HepG2 (cell line): Measurements from ENCODE around the gene FAM131C. TPM values are rescaled to one million over a fixed set of nuclear protein-coding genes. Genes with fewer than 3 reads are reported as not detected.
A peak's percentile ranks its signal among the peaks of the same experiment; 100 is the strongest.

Source experiments
- ATF1 ChIP-seq: IDR thresholded peaks from 2 replicates; pipeline ENCODE4 v1.6.1; 2016; ENCODE audit warnings: mild to moderate bottlenecking, control low read depth
- DMTF1 ChIP-seq: sonication (generic); formaldehyde crosslinking; IDR thresholded peaks from 2 replicates; pipeline ENCODE4 v1.4.0; 2020; ENCODE audit warnings: mild to moderate bottlenecking, missing genetic modification reagents
- FOXM1 ChIP-seq: sonication (generic); formaldehyde crosslinking; IDR thresholded peaks from 2 replicates; pipeline ENCODE4 v1.5.0; 2020; ENCODE audit warnings: missing genetic modification reagents
- GATAD2A ChIP-seq: IDR thresholded peaks from 2 replicates; pipeline ENCODE4 v1.6.1; 2016
- GMEB2 ChIP-seq: IDR thresholded peaks from 2 replicates; pipeline ENCODE4 v1.6.1; 2016; ENCODE audit warnings: missing biosample characterization, missing genetic modification reagents, low read depth
- HDAC1 ChIP-seq: sonication (generic); formaldehyde crosslinking; IDR thresholded peaks from 2 replicates; pipeline ENCODE4 v1.5.1; 2020; ENCODE audit warnings: mild to moderate bottlenecking, missing genetic modification reagents
- RFX5 ChIP-seq: IDR thresholded peaks from 2 replicates; pipeline ENCODE4 v1.6.1; 2011; ENCODE audit warnings: low read depth, low read length, improper control_type of control experiment
- SMC3 ChIP-seq: IDR thresholded peaks from 2 replicates; pipeline ENCODE4 v1.6.1; 2011; ENCODE audit warnings: low read length, improper control_type of control experiment
- TFAP4 ChIP-seq: sonication (generic); IDR thresholded peaks from 2 replicates; pipeline ENCODE4 v1.6.1; 2016; ENCODE audit warnings: low read depth, borderline replicate concordance
- THYN1 ChIP-seq: sonication (generic); formaldehyde crosslinking; IDR thresholded peaks from 2 replicates; pipeline ENCODE4 v1.8.1; 2023; ENCODE audit warnings: low read depth, mild to moderate bottlenecking, moderate library complexity, missing genetic modification reagents, borderline replicate concordance
- ZNF563 ChIP-seq: sonication (generic); formaldehyde crosslinking; IDR thresholded peaks from 2 replicates; pipeline ENCODE4 v1.8.0; 2022; ENCODE audit warnings: mild to moderate bottlenecking, moderate library complexity, missing genetic modification reagents
- polyA plus RNA-seq, 8 experiments: library from polyadenylated mRNA; depleted of rRNA in 3 of 8; stranded (reverse) in 7 of 8; unstranded in 1 of 8; fragments of >200 nt; fragmentation: Illumina TruSeq in 4 of 8; extraction: Trizol in 4 of 8; gene quantifications; 2 replicates each; pipeline versions ENCODE4 v1.2.1 to v1.2.3, GENCODE V29; 2011 to 2016; ENCODE audit warnings: low read depth in 4 of 8, missing spikeins in 1 of 8, mixed read lengths in 1 of 8; ENCODE audit not compliant: insufficient read depth in 1 of 8
- total RNA-seq, 5 experiments: library from RNA; depleted of rRNA; stranded (reverse); fragments of >200 nt; fragmentation: Illumina TruSeq; extraction: Trizol; gene quantifications; 2 replicates each; pipeline ENCODE4 v1.2.3, GENCODE V29; 2016; ENCODE audit warnings: low read depth in 1 of 5

The FAM131C gene
- total and polyA plus RNA-seq, 2 of the 13 experiments (the other 11 are each of a cell fraction or from before 2014, with no cell fraction given), result 0.07 TPM; not detected in 1

GRCh38 chr1:16017461-16018303, 55.8 kb downstream of the FAM131C start, which contains the start of gene HSPB7 (continued):
- 0 out of 2 replicates have a peak, but pooled peaks have one; percentile 29 for TF ChIP-seq GATAD2A (CRISPR knock-in tag)
- no peak for TF ChIP-seq RFX5
- TF ChIP-seq GMEB2 (CRISPR knock-in tag), result no peak
- TF ChIP-seq THYN1 (CRISPR knock-in tag), result no peak
- no peak for TF ChIP-seq ZNF563
- TF ChIP-seq DMTF1 (CRISPR knock-in tag), result no peak
- peak; percentile 38; the same call in 1 of the 2 replicates for TF ChIP-seq TFAP4
- no peak for TF ChIP-seq ATF1 (CRISPR knock-in tag)
- TF ChIP-seq SMC3, result no peak
- peak; percentile 51 for TF ChIP-seq HDAC1 (CRISPR knock-in tag)
- no peak for TF ChIP-seq FOXM1 (CRISPR knock-in tag)
